Measurements from ENCODE around the gene ZNF747. TPM values are rescaled to one million over a fixed set of nuclear protein-coding genes. Genes with fewer than 3 reads are reported as not detected.

The ZNF747 gene
- total RNA-seq, 2 donors from 2014 or later = 15.8 to 22.6 TPM

GRCh38 chr16:30503403-30504296 is 31.0 kb downstream of the ZNF747 start:
- WGBS = 74% methylated on average over 6 of the region's 6 CpGs
- H3K4me3 ChIP-seq = no peak overlapping the region
- no peaks in the 10 kb centered on the region for H3K36me3 ChIP-seq

GRCh38 chr16:30499284-30499683 is 35.4 kb downstream of the ZNF747 start:
- WGBS = 75% methylated on average over 8 of the region's 8 CpGs

More at GRCh38 chr16:30503403-30504296, 31.0 kb downstream of the ZNF747 start:
- no peaks in the 10 kb centered on the region for H3K4me1 ChIP-seq (replicated peaks)
- H3K27ac ChIP-seq = no peak overlapping the region
- no peak for TF ChIP-seq POLR2AphosphoS5 (IDR thresholded peaks at IDR 0.05)
- no peak for TF ChIP-seq CTCF (IDR thresholded peaks at IDR 0.05)
- no peak for TF ChIP-seq POLR2A (IDR thresholded peaks at IDR 0.05)
- DNase-seq (ENCODE audit: low spot score) = no peak
- H3K9me3 ChIP-seq = no peaks in the 10 kb centered on the region
- intact Hi-C loops (cut with DNase I) = no loop called here
- H3K27me3 ChIP-seq (replicated peaks; ENCODE audit: insufficient read depth) = no peaks in the 10 kb centered on the region

GRCh38 chr16:30494709-30495108 is 39.9 kb downstream of the ZNF747 start:
- H3K27me3 ChIP-seq (replicated peaks; ENCODE audit: insufficient read depth) = no peaks in the 10 kb centered on the region
- no peak for TF ChIP-seq CTCF (IDR thresholded peaks at IDR 0.05)
- TF ChIP-seq POLR2AphosphoS5 (IDR thresholded peaks at IDR 0.05) = no peak
- TF ChIP-seq POLR2A (IDR thresholded peaks at IDR 0.05) = no peak
- no peak for DNase-seq (ENCODE audit: low spot score)
- H3K27ac ChIP-seq = no peak overlapping the region
- H3K36me3 ChIP-seq = no peaks in the 10 kb centered on the region
- no peak overlapping the region for H3K4me3 ChIP-seq
- intact Hi-C loops (cut with DNase I) = no loop called here
- H3K4me1 ChIP-seq (replicated peaks) = no peaks in the 10 kb centered on the region
- H3K9me3 ChIP-seq = no peaks in the 10 kb centered on the region
- WGBS = 58% methylated on average over 12 of the region's 12 CpGs

More at GRCh38 chr16:30499284-30499683, 35.4 kb downstream of the ZNF747 start:
- Histone ChIP-seq H3K36me3 (no peaks in the 10 kb centered on the region), H3K4me3 (no peak overlapping the region), H3K9me3 (no peaks in the 10 kb centered on the region), H3K27ac (no peak overlapping the region), H3K4me1 (replicated peaks) (no peaks in the 10 kb centered on the region), H3K27me3 (replicated peaks; ENCODE audit: insufficient read depth) (no peaks in the 10 kb centered on the region)
- intact Hi-C loops (cut with DNase I) = no loop called here
- TF ChIP-seq CTCF (IDR thresholded peaks at IDR 0.05) (no peak), POLR2AphosphoS5 (IDR thresholded peaks at IDR 0.05) (no peak), POLR2A (IDR thresholded peaks at IDR 0.05) (no peak)
- DNase-seq (ENCODE audit: low spot score) = no peak

- H3K4me1 ChIP-seq (replicated peaks) = no peaks in the 10 kb centered on the region
- no peaks in the 10 kb centered on the region for H3K36me3 ChIP-seq
- H3K4me3 ChIP-seq = no peak overlapping the region
- no peak overlapping the region for H3K27ac ChIP-seq
- H3K27me3 ChIP-seq (replicated peaks; ENCODE audit: insufficient read depth) = no peaks in the 10 kb centered on the region
- WGBS = 76% methylated on average over 11 of the region's 11 CpGs
- no peaks in the 10 kb centered on the region for H3K9me3 ChIP-seq
- no peak for DNase-seq (ENCODE audit: low spot score)
- intact Hi-C loops (cut with DNase I) = no loop called here
- TF ChIP-seq POLR2A (IDR thresholded peaks at IDR 0.05) (no peak), CTCF (IDR thresholded peaks at IDR 0.05) (no peak), POLR2AphosphoS5 (IDR thresholded peaks at IDR 0.05) (no peak)
Observed at GRCh38 chr16:30493941-30494488, 40.6 kb downstream of the ZNF747 start.

Data from prostate gland (tissue), 2 donors.